Measurements from ENCODE around the gene VAV3.

GRCh38 chr1:107661158-107661557, 303.8 kb downstream of the VAV3 start:
- TF ChIP-seq CTCF (IDR thresholded peaks at IDR 0.05) (no peak), POLR2A (IDR thresholded peaks at IDR 0.05) (no peak), POLR2AphosphoS5 (IDR thresholded peaks at IDR 0.05) (no peak)

Measured in transverse colon (tissue), 4 donors.